T-helper 1 cell treated with Interleukin-12 subunit alpha and Interleukin-12 subunit beta and Interleukin-4 antibody, amounts not matched to agents 30 ng/mL and 1 ng/mL, for 36 hours (primary cell): ENCODE results near the gene ENDOU. TPM values are rescaled to one million over a fixed set of nuclear protein-coding genes. Genes with fewer than 3 reads are reported as not detected.

ENCODE experiments used
- intact Hi-C: fragments of 100-400 bp; cut with micrococcal nuclease; formaldehyde crosslinking; loops from one replicate; pipeline ENCODE4 v1.15.1; 2024
- total RNA-seq: library from RNA; stranded (reverse); gene quantifications from 2 replicates; pipeline ENCODE4 v1.2.3, GENCODE V29; 2022

The ENDOU gene
- total RNA-seq, 1 donor from 2014 or later: not detected

GRCh38 chr12:47744778-47745436, 19.6 kb upstream of the ENDOU start:
- intact Hi-C loops: no loop called here

- intact Hi-C loops: no loop called here
These were observed 18.8 kb upstream of the ENDOU start for GRCh38 chr12:47744005-47744651.

GRCh38 chr12:47743311-47743860, 18.1 kb upstream of the ENDOU start:
- intact Hi-C loops: loop anchor here (2.0 kb wide), 1 partner anchor 61 kb away; no protein-coding TSS in a partner anchor

- intact Hi-C loops: loop anchor here (1.0 to 2.0 kb wide), 9 partner anchors 17 to 425 kb away; partner anchors contain the start of gene TMEM106C
These were observed 17.0 kb upstream of the ENDOU start for GRCh38 chr12:47742253-47742825.

- intact Hi-C loops: no loop called here
These were observed 16.0 kb upstream of the ENDOU start for GRCh38 chr12:47741340-47741703.

GRCh38 chr12:47740606-47741339, 15.5 kb upstream of the ENDOU start:
- intact Hi-C loops: no loop called here

- intact Hi-C loops: no loop called here
These were observed 14.7 kb upstream of the ENDOU start for GRCh38 chr12:47739979-47740378.

- intact Hi-C loops: no loop called here
These were observed 14.0 kb upstream of the ENDOU start for GRCh38 chr12:47739297-47739696.

GRCh38 chr12:47737936-47738594, 12.8 kb upstream of the ENDOU start:
- intact Hi-C loops: no loop called here

- intact Hi-C loops: no loop called here
These were observed 11.8 kb upstream of the ENDOU start for GRCh38 chr12:47736877-47737676.

GRCh38 chr12:47736216-47736615, 10.9 kb upstream of the ENDOU start:
- intact Hi-C loops: no loop called here

GRCh38 chr12:47735649-47736048, 10.4 kb upstream of the ENDOU start:
- intact Hi-C loops: no loop called here

- intact Hi-C loops: no loop called here
These were observed 9.6 kb upstream of the ENDOU start for GRCh38 chr12:47734725-47735480.

- intact Hi-C loops: no loop called here
These were observed 7.9 kb upstream of the ENDOU start for GRCh38 chr12:47733142-47733541.

- intact Hi-C loops: no loop called here
These were observed 7.2 kb upstream of the ENDOU start for GRCh38 chr12:47732504-47732903.

GRCh38 chr12:47731723-47732122, 6.4 kb upstream of the ENDOU start:
- intact Hi-C loops: no loop called here

GRCh38 chr12:47730341-47730744, 5.1 kb upstream of the ENDOU start:
- intact Hi-C loops: no loop called here

- intact Hi-C loops: no loop called here
These were observed 3.9 kb upstream of the ENDOU start for GRCh38 chr12:47729233-47729632.

GRCh38 chr12:47725893-47726292, 603 bp upstream of the ENDOU start:
- intact Hi-C loops: no loop called here
